ENCODE measurements around the gene RPSA.
"Not testable (repeated sequence)": the region's sequence is repeated elsewhere in the genome, so short reads cannot be mapped to it uniquely, and the experiment has no call there.

RPSA gene

GRCh38 chr3:39412668-39413260, 6.2 kb downstream of the RPSA start:
- no peak for DNase-seq (ENCODE audit: extremely low read depth, low read depth)
- no peak overlapping the region for H3K4me3 ChIP-seq (replicated peaks; ENCODE audit: low read depth, low read length)
- TF ChIP-seq, protein P1, sequence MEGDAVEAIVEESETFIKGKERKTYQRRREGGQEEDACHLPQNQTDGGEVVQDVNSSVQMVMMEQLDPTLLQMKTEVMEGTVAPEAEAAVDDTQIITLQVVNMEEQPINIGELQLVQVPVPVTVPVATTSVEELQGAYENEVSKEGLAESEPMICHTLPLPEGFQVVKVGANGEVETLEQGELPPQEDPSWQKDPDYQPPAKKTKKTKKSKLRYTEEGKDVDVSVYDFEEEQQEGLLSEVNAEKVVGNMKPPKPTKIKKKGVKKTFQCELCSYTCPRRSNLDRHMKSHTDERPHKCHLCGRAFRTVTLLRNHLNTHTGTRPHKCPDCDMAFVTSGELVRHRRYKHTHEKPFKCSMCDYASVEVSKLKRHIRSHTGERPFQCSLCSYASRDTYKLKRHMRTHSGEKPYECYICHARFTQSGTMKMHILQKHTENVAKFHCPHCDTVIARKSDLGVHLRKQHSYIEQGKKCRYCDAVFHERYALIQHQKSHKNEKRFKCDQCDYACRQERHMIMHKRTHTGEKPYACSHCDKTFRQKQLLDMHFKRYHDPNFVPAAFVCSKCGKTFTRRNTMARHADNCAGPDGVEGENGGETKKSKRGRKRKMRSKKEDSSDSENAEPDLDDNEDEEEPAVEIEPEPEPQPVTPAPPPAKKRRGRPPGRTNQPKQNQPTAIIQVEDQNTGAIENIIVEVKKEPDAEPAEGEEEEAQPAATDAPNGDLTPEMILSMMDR (IDR thresholded peaks at IDR 0.05; ENCODE audit: low read depth, low read length, missing control alignments), result no peak

DNA sequence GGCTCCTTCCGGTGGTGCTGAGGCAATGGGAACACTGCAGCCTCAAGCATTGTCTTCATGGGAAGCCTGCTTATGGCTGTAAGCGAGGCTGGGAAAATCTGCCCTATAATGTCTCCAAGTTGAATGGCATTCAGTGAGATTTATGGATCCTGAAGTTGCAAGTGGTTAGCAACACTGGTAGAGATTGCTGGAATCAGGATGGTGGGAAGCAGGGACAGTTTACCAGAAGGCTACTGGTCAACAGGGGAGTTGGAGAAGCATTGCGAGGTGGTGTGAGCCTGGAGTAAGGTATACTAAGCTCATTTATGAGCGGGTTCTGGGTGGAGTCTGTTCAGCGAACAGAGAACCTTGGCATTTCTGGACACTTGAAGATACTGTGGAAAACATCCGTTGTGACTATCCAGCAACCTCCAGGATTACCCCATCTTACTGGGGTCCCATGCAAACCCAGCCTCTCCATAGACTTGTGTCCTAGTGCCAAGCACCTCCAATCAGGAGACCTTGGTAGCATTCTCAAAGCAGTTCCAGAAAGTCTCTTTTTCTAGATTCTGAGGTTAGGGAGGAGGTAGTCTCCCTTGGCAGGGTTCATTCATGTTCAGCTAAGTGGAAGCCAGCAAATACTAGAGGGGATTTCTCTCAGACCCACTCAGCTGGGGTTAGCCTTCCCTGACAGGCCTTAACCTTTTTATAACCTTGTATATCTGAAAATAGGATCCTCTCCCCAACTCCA, 7.3 kb downstream of the RPSA start:
- DNase-seq (ENCODE audit: extremely low read depth, low read depth), result no peak
- TF ChIP-seq, protein P1 (IDR thresholded peaks at IDR 0.05; ENCODE audit: low read depth, low read length, missing control alignments), result no peak
- H3K4me3 ChIP-seq (replicated peaks; ENCODE audit: low read depth, low read length), result no peak overlapping the region

DNA sequence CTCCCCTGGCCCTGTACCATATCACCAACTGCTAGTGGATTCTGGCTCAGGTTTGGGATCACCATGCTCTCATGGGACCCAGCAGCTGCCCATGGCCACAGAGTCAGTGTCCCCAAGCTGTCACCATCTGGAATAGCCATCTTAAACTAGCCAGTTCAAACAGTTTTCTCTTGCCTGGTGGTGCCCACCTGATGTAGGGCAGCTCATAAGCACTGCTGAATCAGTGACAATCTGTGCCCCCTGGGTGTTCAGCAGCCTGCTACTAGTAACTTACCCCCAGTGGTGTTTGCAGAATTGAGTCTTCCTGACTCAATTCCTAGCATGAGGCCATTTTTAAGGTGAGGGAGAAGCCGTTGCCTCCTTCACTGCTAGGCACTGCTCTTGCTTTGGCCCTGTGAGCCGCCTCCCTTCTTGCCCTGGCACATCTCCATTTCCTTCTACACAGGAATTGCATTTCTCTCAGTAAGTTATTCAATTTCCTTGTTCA, 7.9 kb downstream of the RPSA start:
- no peak for DNase-seq (ENCODE audit: extremely low read depth, low read depth)
- H3K4me3 ChIP-seq (replicated peaks; ENCODE audit: low read depth, low read length), result no peak overlapping the region
- TF ChIP-seq, protein P1 (IDR thresholded peaks at IDR 0.05; ENCODE audit: low read depth, low read length, missing control alignments), result no peak

DNA sequence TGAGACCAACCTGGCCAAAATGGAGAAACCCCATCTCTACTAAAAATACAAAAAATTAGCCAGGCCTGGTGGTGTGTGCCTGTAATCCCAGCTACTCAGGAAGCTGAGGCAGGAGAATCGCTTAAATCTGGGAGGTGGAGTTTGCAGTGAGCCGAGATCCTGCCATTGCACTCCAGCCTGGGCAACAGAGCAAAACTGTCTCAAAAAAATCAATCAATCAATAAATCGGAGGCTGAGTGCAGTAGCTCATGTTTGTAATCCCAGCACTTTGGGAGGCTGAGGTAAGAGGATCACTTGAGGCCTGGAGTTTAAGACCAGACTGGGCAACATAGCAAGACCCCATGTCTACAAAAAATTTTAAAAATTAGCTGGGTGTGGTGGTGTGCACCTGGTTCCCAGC, 8.8 kb downstream of the RPSA start:
- H3K4me3 ChIP-seq (replicated peaks; ENCODE audit: low read depth, low read length); DNase-seq (ENCODE audit: extremely low read depth, low read depth): not testable (repeated sequence)

DNA sequence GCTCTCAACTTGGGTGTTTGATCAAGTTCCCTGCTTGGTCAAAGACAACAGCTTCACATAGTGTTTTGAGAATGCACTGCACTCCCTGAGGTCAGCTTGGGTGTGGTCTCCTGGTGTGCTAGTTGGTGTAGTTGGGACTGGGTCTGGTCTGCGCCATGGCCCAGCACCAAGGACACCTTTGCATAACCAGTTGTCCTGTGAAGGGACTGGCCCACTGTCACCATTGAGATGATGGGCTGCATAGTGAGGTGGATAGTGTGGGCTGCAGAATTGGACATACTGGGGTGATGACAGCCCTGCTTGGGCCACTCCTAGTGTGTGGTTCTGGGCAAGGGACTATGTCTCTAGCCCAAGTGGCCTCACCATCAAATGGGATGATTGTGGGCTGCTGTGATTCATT, 9.5 kb downstream of the RPSA start:
- TF ChIP-seq, protein P1 (IDR thresholded peaks at IDR 0.05; ENCODE audit: low read depth, low read length, missing control alignments), result no peak
- no peak for DNase-seq (ENCODE audit: extremely low read depth, low read depth)
- no peak overlapping the region for H3K4me3 ChIP-seq (replicated peaks; ENCODE audit: low read depth, low read length)

- DNase-seq (ENCODE audit: extremely low read depth, low read depth); H3K4me3 ChIP-seq (replicated peaks; ENCODE audit: low read depth, low read length): not testable (repeated sequence)
Measured at GRCh38 chr3:39416998-39417397, 10.5 kb downstream of the RPSA start.

GRCh38 chr3:39418556-39419225, 12.2 kb downstream of the RPSA start:
- not testable (repeated sequence) for H3K4me3 ChIP-seq (replicated peaks; ENCODE audit: low read depth, low read length); DNase-seq (ENCODE audit: extremely low read depth, low read depth)

DNA sequence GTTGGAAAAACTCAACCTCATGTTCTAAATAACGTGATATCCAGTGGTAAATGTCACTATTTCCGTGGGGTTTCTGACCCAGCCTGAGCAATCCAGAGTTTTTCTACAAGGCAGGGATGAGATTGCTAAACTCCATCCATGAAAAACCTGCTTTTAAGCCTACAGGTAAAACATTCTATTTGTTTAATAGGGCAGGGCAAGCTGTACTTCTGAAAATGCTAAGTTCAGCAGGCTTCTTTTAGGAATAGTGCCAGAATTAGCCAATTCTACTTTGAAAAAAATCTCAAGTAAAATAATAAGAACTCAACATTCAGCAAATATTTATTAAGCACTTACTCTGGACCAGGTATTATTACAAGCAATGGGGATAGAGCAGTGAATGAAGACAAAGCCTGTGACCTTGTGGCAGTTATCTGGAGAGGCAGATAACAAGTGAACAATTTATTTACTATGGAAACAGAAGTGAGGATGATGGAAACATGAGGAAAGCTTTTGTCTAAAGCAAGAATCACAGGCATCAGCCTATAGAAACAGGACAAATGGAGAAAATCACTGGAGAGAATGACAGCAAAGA, 13.3 kb downstream of the RPSA start:
- no peak for DNase-seq (ENCODE audit: extremely low read depth, low read depth)

More for the DNA sequence above, 13.3 kb downstream of the RPSA start:
- TF ChIP-seq, protein P1 (IDR thresholded peaks at IDR 0.05; ENCODE audit: low read depth, low read length, missing control alignments), result no peak
- no peak overlapping the region for H3K4me3 ChIP-seq (replicated peaks; ENCODE audit: low read depth, low read length)

Measured in HFF-Myc (cell line).